ENCODE data around the gene ASCL2. TPM values are rescaled to one million over a fixed set of nuclear protein-coding genes. Genes with fewer than 3 reads are reported as not detected.

Gene ASCL2
- total and polyA plus RNA-seq, 2 of the 4 experiments (the other 2 are of a cell fraction) = not detected

DNA sequence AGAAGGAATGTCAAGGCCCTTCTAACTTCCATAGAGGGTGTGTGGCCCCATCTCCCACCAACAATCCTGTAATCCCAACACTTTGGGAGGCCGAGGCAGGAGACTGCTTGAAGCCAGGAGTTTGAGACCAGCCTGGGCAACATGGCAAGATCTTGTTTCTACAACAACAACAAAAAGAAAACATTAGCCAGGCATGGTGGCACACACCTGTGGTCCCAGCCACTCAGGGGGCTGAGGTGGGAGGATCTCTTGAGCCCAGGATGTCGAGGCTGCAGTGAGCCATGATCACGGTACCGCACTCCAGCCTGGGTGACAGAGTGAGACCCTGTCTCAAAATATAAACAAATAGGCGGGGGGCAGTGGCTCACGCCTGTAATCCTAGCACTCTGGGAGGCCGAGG, 48.3 kb upstream of the ASCL2 start:
- Histone ChIP-seq H3K4me2 (ENCODE audit: low read depth, low read length) (no peak overlapping the region), H2AK5ac (ENCODE audit: low read depth, low read length) (no peak overlapping the region), H2AK9ac (replicated peaks; ENCODE audit: low read depth, low read length, poor library complexity) (no peak overlapping the region), H3K4me1 (ENCODE audit: control insufficient read depth, insufficient read depth, low read length) (peaks cover 11% of the 10 kb centered on the region), H3K79me1 (ENCODE audit: low read depth in 1 of 2, low read length in 2 of 2) (no peaks in the 10 kb centered on the region), H3K27me3 (ENCODE audit: control insufficient read depth, insufficient read depth, low read length) (peaks cover 14% of the 10 kb centered on the region), H4K20me1 (ENCODE audit: insufficient read depth, low read length) (no peaks in the 10 kb centered on the region), H2BK5ac (ENCODE audit: low read depth, low read length, poor library complexity, severe bottlenecking) (no peak overlapping the region), H3K18ac (ENCODE audit: low read depth, low read length) (no peak overlapping the region), H3K23ac (ENCODE audit: low read depth, low read length) (no peak overlapping the region), H2BK20ac (ENCODE audit: low read depth, low read length) (no peak overlapping the region), H4K8ac (ENCODE audit: low read depth in 2 of 2, low read length in 2 of 2) (no peak overlapping the region), H4K5ac (ENCODE audit: low read depth, low read length) (no peak overlapping the region), H3K9me3 (ENCODE audit: control insufficient read depth, insufficient read depth, low read length) (no peaks in the 10 kb centered on the region; the same call in 1 of the 2 replicates), H2BK120ac (ENCODE audit: low read depth, low read length) (no peak overlapping the region), H3K36me3 (ENCODE audit: control insufficient read depth, insufficient read depth, low read length) (no peaks in the 10 kb centered on the region), H3K9me1 (ENCODE audit: insufficient read depth, low read length) (peaks cover 2% of the 10 kb centered on the region; the same call in 1 of the 2 replicates), H2AFZ (replicated peaks; ENCODE audit: low read length, poor library complexity) (no peak overlapping the region), H3K4me3 (ENCODE audit: insufficient read depth, low read depth, low read length) (no peak overlapping the region), H3K4ac (ENCODE audit: low read depth, low read length) (no peak overlapping the region), H3K14ac (replicated peaks; ENCODE audit: low read depth, low read length) (no peak overlapping the region), H4K91ac (ENCODE audit: insufficient read depth, low read depth, low read length) (no peak overlapping the region), H3K9ac (ENCODE audit: low read depth, low read length) (no peak overlapping the region), H3K27ac (ENCODE audit: insufficient read depth, low read length) (no peak overlapping the region), H3K56ac (ENCODE audit: extremely low read depth, insufficient read depth, low read length) (no peak overlapping the region), H2BK15ac (ENCODE audit: low read depth, low read length) (no peak overlapping the region)
- CTCF ChIA-PET = no interaction called here
- POLR2A ChIA-PET (ENCODE audit: unreplicated experiment) = no interaction called here
- ATAC-seq (ENCODE audit: low read depth) (no peak), DNase-seq (no peak)
- in situ Hi-C loops (cut with MboI; ENCODE audit: low sequenced_read_pairs) (no loop called here), dilution Hi-C loops (cut with HindIII; ENCODE audit: low sequenced_read_pairs, unreplicated experiment) (no loop called here), intact Hi-C loops (cut with micrococcal nuclease) (no loop called here)
- no TSS peak for BruUV-seq (replicated peaks)
- TF ChIP-seq CEBPB (IDR thresholded peaks at IDR 0.05; ENCODE audit: low read depth, low read length) = no peak
- 57% methylated on average over 3 of the region's 7 CpGs; no CpG with 5 or more reads in 1 of the 2 experiments for WGBS, 2 experiments (ENCODE audit: extremely low coverage in 2 of 2, insufficient read length in 1 of 2)

Measured in IMR-90 (cell line).